Heart right ventricle (tissue), 16 donors: ENCODE measurements around the gene NXT1. TPM values are rescaled to one million over a fixed set of nuclear protein-coding genes. Genes with fewer than 3 reads are reported as not detected.

Experiments used
- ATAC-seq, 8 donors: fragments of 200-7000 bp; cut with Tn5 transposase; one replicate each; pipeline ENCODE4 v1.9.1; 2020; ENCODE audit warnings: mild to moderate bottlenecking in 8 of 8, moderate library complexity in 8 of 8, moderate number of reproducible peaks in 1 of 8
- DNase-seq, 2 donors: peaks; one replicate each; pipeline ENCODE4 v3.0.0-alpha.2; 2020
- H3K27ac ChIP-seq, 10 donors: fragments of 200-600 bp; sonication (generic) in 2 of 10; one replicate each; pipeline versions ENCODE4 v1.5.0 to v1.8.0; 2020 to 2022; ENCODE audit warnings: mild to moderate bottlenecking in 3 of 10
- H3K27me3 ChIP-seq, 7 donors: fragments of 200-600 bp; one replicate each; pipeline ENCODE4 v1.8.0; 2021 to 2022; ENCODE audit warnings: mild to moderate bottlenecking in 2 of 7
- H3K36me3 ChIP-seq, 9 donors: fragments of 200-600 bp; sonication (generic) in 1 of 9; one replicate each; pipeline versions ENCODE4 v1.5.0 to v1.8.0; 2020 to 2022; ENCODE audit warnings: mild to moderate bottlenecking in 2 of 9
- H3K4me1 ChIP-seq, 9 donors: fragments of 200-600 bp; sonication (generic) in 1 of 9; one replicate each; pipeline versions ENCODE4 v1.5.0 to v1.8.0; 2020 to 2022; ENCODE audit warnings: mild to moderate bottlenecking in 4 of 9
- H3K4me3 ChIP-seq, 10 donors: fragments of 200-600 bp; sonication (generic) in 2 of 10; one replicate each; pipeline versions ENCODE4 v1.5.0 to v1.8.0; 2020 to 2022; ENCODE audit warnings: mild to moderate bottlenecking in 7 of 10, moderate library complexity in 2 of 10
- H3K9me3 ChIP-seq, 11 donors: fragments of 200-600 bp in 10 of 11; sonication (generic) in 2 of 11; one replicate each; pipeline versions ENCODE4 v1.5.0 to v1.8.0; 2013 to 2022; ENCODE audit warnings: mild to moderate bottlenecking in 2 of 11, control low read depth in 1 of 11, moderate library complexity in 1 of 11
- WGBS, 2 donors: extraction: QIAGEN DNeasy Blood & Tissue Kit; methylation state at CpG; one replicate each; pipeline ENCODE4 v1.1.7; 2013; ENCODE audit warnings: inconsistent platforms in 1 of 2; 5-methylcytosine and 5-hydroxymethylcytosine counted together
- intact Hi-C, 10 donors: fragments of 100-400 bp; cut with DNase I; formaldehyde crosslinking; loops; one replicate each; pipeline versions ENCODE4 v1.11.1 to v1.14.2; 2022
- polyA plus RNA-seq, 2 donors: library from polyadenylated mRNA; stranded (reverse); fragments of 200-250 nt; gene quantifications; one replicate each; pipeline ENCODE4 v1.2.3, GENCODE V29; 2013
- total RNA-seq, 10 donors: library from RNA; stranded (reverse); fragmentation: NEBNext Ultra II Directional in 3 of 10; extraction: Animal tissue kit (Norgen Biotek cat#: 25700) in 3 of 10; gene quantifications; one replicate each; pipeline versions ENCODE4 v1.2.1 to v1.2.4, GENCODE V29; 2021 to 2023
- TF ChIP-seq, protein P1 (sequence below), 9 donors: fragments of 200-600 bp; sonication (generic) in 2 of 9; IDR thresholded peaks; one replicate each; pipeline versions ENCODE4 v1.5.0 to v1.8.0; 2021 to 2022; ENCODE audit warnings: antibody characterized with exemption in 9 of 9, mild to moderate bottlenecking in 5 of 9, moderate library complexity in 1 of 9
- donor health status: Arrhythmogenic right ventricular cardiomyopathy.
- donor health status: ischemic (EF 13 %, LVEDD 7.1; RV severe dilation, severe dysfunction).
- donor health status: healthy with polysubstance abuse.
- donor health status: DM: no; HTN: yes; CAD: no.
- donor health status: DM: no; HTN: no; CAD: no.
- donor health status: ischemic (EF 25% LVEDD 6.9; RV normal size, moderate dysfunction).
- donor health status: ischemic (EF 25% LVEDD 5.7; RV mildly dilated, moderate dysfunction).
- donor health status: healthy.
- donor health status: DM: yes; HTN: yes; CAD: no.
- donor health status: Ischemic cardiomyopathy.
- donor health status: ischemic (EF 35%, LVEDD 5.7; RV mildly dilated, moderate dysfunction).
- donor health status: nonischemic (EF 11% LVEDD 7.7; RV severe dilation, severe dysfunction).
- donor health status: DM: yes; HTN: yes; CAD: no.
- donor health status: PGD.
- donor health status: ischemic (EF 29% LVEDD 5.4; RV normal size, mild dysfunction).
- donor health status: nonischemic (EF 23%, LVEDD 6.1; RV moderate dilation, normal function).

Gene NXT1
- total and polyA plus RNA-seq, 12 donors, result 4.5 to 21.3 (median 6.6) TPM

GRCh38 chr20:23361476-23362391, 11.1 kb downstream of the NXT1 start, which contains the start of gene GZF1:
TSS of gene GZF1 (plus strand) at chr20:23362182. CDS start at chr20:23364384, 2,202 bp downstream.
- Histone ChIP-seq H3K4me3 (peak within 1 kb of the TSS; percentile 64 to 93 (median 87)), H3K27me3 (no peaks in the 10 kb centered on the region), H3K4me1 (peaks cover 9 to 81% (median 58%) of the 10 kb centered on the region in 9 donors), H3K36me3 (peaks cover 0 to 26% (median 12%) of the 10 kb centered on the region in 9 donors), H3K9me3 (no peaks in the 10 kb centered on the region), H3K27ac (peak within 1 kb of the TSS; percentile 97 to 100 (median 100))
- DNase-seq (peak; percentile 97 to 99), ATAC-seq (peak; percentile 85 to 95 (median 90))
- intact Hi-C loops, result loop anchor here in 7 of 10 donors (5.0 to 10.0 kb wide), 5 partner anchors 53 to 273 kb away; partner anchors contain the start of genes NAPB (in 4 of the 7), CST3 (in 2 of the 7) and CST9 (in 1 of the 7)
- 0 to 1% methylated on average over 80 to 114 of the region's 114 CpGs for WGBS, 2 donors
- TF ChIP-seq, protein P1, sequence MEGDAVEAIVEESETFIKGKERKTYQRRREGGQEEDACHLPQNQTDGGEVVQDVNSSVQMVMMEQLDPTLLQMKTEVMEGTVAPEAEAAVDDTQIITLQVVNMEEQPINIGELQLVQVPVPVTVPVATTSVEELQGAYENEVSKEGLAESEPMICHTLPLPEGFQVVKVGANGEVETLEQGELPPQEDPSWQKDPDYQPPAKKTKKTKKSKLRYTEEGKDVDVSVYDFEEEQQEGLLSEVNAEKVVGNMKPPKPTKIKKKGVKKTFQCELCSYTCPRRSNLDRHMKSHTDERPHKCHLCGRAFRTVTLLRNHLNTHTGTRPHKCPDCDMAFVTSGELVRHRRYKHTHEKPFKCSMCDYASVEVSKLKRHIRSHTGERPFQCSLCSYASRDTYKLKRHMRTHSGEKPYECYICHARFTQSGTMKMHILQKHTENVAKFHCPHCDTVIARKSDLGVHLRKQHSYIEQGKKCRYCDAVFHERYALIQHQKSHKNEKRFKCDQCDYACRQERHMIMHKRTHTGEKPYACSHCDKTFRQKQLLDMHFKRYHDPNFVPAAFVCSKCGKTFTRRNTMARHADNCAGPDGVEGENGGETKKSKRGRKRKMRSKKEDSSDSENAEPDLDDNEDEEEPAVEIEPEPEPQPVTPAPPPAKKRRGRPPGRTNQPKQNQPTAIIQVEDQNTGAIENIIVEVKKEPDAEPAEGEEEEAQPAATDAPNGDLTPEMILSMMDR (IDR thresholded peaks at IDR 0.05), result peak in 5 of 9 donors; percentile 2 to 35 (median 13)

- intact Hi-C loops, result loop anchor here in 7 of 10 donors (5.0 to 10.0 kb wide), 5 partner anchors 52 to 272 kb away; partner anchors contain the start of genes NAPB (in 4 of the 7), CST3 (in 2 of the 7) and CST9 (in 1 of the 7)
- TF ChIP-seq, protein P1 (IDR thresholded peaks at IDR 0.05), result no peak
- peak in 1 of 2 donors; percentile 34 for DNase-seq
- WGBS, 2 donors, result 2% methylated on average over 50 of the region's 50 CpGs
- peaks cover 11 to 81% (median 58%) of the 10 kb centered on the region in 9 donors for H3K4me1 ChIP-seq
- peak overlapping the region; percentile 85 to 100 (median 100) for H3K27ac ChIP-seq
- H3K36me3 ChIP-seq, result peaks cover 0 to 35% (median 12%) of the 10 kb centered on the region in 9 donors
- ATAC-seq, result peak in 7 of 8 donors; percentile 0 to 19 (median 2)
- no peaks in the 10 kb centered on the region for H3K27me3 ChIP-seq
- no peaks in the 10 kb centered on the region for H3K9me3 ChIP-seq
- peak overlapping the region; percentile 64 to 93 (median 87) for H3K4me3 ChIP-seq
These were observed 12.0 kb downstream of the NXT1 start for GRCh38 chr20:23362392-23363256.

DNA sequence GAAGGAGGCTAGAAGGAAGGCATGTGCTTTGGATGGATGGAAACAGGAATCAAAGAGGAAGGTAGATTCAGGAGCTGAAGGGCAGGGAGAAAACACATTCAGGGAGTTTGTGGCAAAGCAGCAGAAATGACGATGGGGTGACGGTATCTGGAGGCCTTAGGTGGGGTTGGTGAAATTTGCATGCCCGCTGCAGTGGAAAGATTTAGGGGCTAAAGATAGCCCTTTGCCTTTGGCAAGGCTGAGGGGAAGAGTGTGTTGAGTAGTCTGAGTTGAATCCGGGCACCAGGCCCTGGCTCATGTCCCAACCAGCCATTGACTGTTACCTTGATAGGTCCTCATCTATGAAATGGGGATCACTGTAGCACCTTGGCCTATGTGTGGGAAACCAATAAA, 12.7 kb downstream of the NXT1 start:
- peaks cover 0 to 42% (median 12%) of the 10 kb centered on the region in 9 donors for H3K36me3 ChIP-seq
- intact Hi-C loops, result loop anchor here in 7 of 10 donors (5.0 to 10.0 kb wide), 5 partner anchors 52 to 272 kb away; partner anchors contain the start of genes NAPB (in 4 of the 7), CST3 (in 2 of the 7) and CST9 (in 1 of the 7)
- DNase-seq, result peak; percentile 68 to 76

More for the DNA sequence above, 12.7 kb downstream of the NXT1 start:
- H3K27me3 ChIP-seq, result no peaks in the 10 kb centered on the region
- H3K4me1 ChIP-seq, result peaks cover 11 to 87% (median 62%) of the 10 kb centered on the region in 9 donors
- H3K4me3 ChIP-seq, result peak overlapping the region in 9 of 10 donors; percentile 70 to 93 (median 88)
- H3K27ac ChIP-seq, result peak overlapping the region; percentile 85 to 100 (median 100)
- 50 to 66% methylated on average over 4 of the region's 4 CpGs for WGBS, 2 donors
- ATAC-seq, result peak in 7 of 8 donors; percentile 8 to 55 (median 33)
- TF ChIP-seq, protein P1 (IDR thresholded peaks at IDR 0.05), result no peak
- H3K9me3 ChIP-seq, result no peaks in the 10 kb centered on the region
